ENCODE measurements around the gene GHR. TPM values are rescaled to one million over a fixed set of nuclear protein-coding genes. Genes with fewer than 3 reads are reported as not detected.

The GHR gene
- total RNA-seq, 1 experiment from 2014 or later: 0.05 TPM

- Histone ChIP-seq H3K27ac (no peak overlapping the region), H3K27me3 (replicated peaks) (no peaks in the 10 kb centered on the region), H3K9me3 (replicated peaks) (no peaks in the 10 kb centered on the region), H3K4me1 (replicated peaks) (no peaks in the 10 kb centered on the region), H3K36me3 (no peaks in the 10 kb centered on the region), H3K4me3 (no peak overlapping the region)
- no peak for DNase-seq (ENCODE audit: low read depth in 1 of 2, low spot score in 2 of 2)
Measured at GRCh38 chr5:42547894-42548293, 124.7 kb downstream of the GHR start.

- DNase-seq (ENCODE audit: low read depth in 1 of 2, low spot score in 2 of 2): no peak
- Histone ChIP-seq H3K4me3 (no peak overlapping the region), H3K4me1 (replicated peaks) (no peaks in the 10 kb centered on the region), H3K9me3 (replicated peaks) (no peaks in the 10 kb centered on the region), H3K27ac (no peak overlapping the region), H3K36me3 (no peaks in the 10 kb centered on the region), H3K27me3 (replicated peaks) (no peaks in the 10 kb centered on the region)
Measured at GRCh38 chr5:42552597-42552996, 129.4 kb downstream of the GHR start.

GRCh38 chr5:42553461-42553860, 130.2 kb downstream of the GHR start:
- H3K9me3 ChIP-seq (replicated peaks): no peaks in the 10 kb centered on the region
- no peak for DNase-seq (ENCODE audit: low read depth in 1 of 2, low spot score in 2 of 2)
- no peak overlapping the region for H3K4me3 ChIP-seq
- H3K4me1 ChIP-seq (replicated peaks): no peaks in the 10 kb centered on the region
- H3K36me3 ChIP-seq: no peaks in the 10 kb centered on the region
- H3K27ac ChIP-seq: no peak overlapping the region
- H3K27me3 ChIP-seq (replicated peaks): no peaks in the 10 kb centered on the region

- H3K9me3 ChIP-seq (replicated peaks): no peaks in the 10 kb centered on the region
- H3K4me3 ChIP-seq: no peak overlapping the region
- H3K27ac ChIP-seq: no peak overlapping the region
- no peaks in the 10 kb centered on the region for H3K4me1 ChIP-seq (replicated peaks)
- H3K36me3 ChIP-seq: no peaks in the 10 kb centered on the region
- DNase-seq (ENCODE audit: low read depth in 1 of 2, low spot score in 2 of 2): no peak
- no peaks in the 10 kb centered on the region for H3K27me3 ChIP-seq (replicated peaks)
Measured at GRCh38 chr5:42555010-42555409, 131.8 kb downstream of the GHR start.

GRCh38 chr5:42555797-42556196, 132.6 kb downstream of the GHR start:
- DNase-seq (ENCODE audit: low read depth in 1 of 2, low spot score in 2 of 2): no peak
- H3K4me3 ChIP-seq: no peak overlapping the region
- H3K9me3 ChIP-seq (replicated peaks): no peaks in the 10 kb centered on the region
- H3K27me3 ChIP-seq (replicated peaks): no peaks in the 10 kb centered on the region; the same call in 1 of the 2 replicates
- H3K27ac ChIP-seq: no peak overlapping the region
- H3K36me3 ChIP-seq: no peaks in the 10 kb centered on the region
- no peaks in the 10 kb centered on the region for H3K4me1 ChIP-seq (replicated peaks)

GRCh38 chr5:42557689-42558088, 134.4 kb downstream of the GHR start:
- H3K27me3 ChIP-seq (replicated peaks): no peaks in the 10 kb centered on the region; the same call in 1 of the 2 replicates
- H3K36me3 ChIP-seq: no peaks in the 10 kb centered on the region
- no peaks in the 10 kb centered on the region for H3K4me1 ChIP-seq (replicated peaks)
- no peak overlapping the region for H3K27ac ChIP-seq
- H3K9me3 ChIP-seq (replicated peaks): no peaks in the 10 kb centered on the region
- no peak overlapping the region for H3K4me3 ChIP-seq
- no peak for DNase-seq (ENCODE audit: low read depth in 1 of 2, low spot score in 2 of 2)

- no peaks in the 10 kb centered on the region for H3K36me3 ChIP-seq
- no peaks in the 10 kb centered on the region for H3K9me3 ChIP-seq (replicated peaks)
- DNase-seq (ENCODE audit: low read depth in 1 of 2, low spot score in 2 of 2): no peak
- H3K4me1 ChIP-seq (replicated peaks): no peaks in the 10 kb centered on the region
- no peaks in the 10 kb centered on the region; the same call in 1 of the 2 replicates for H3K27me3 ChIP-seq (replicated peaks)
- H3K4me3 ChIP-seq: no peak overlapping the region
- no peak overlapping the region for H3K27ac ChIP-seq
Measured at GRCh38 chr5:42561656-42562055, 138.4 kb downstream of the GHR start.

GRCh38 chr5:42564689-42565356, 141.6 kb downstream of the GHR start:
- Histone ChIP-seq H3K27me3 (replicated peaks) (no peaks in the 10 kb centered on the region; the same call in 1 of the 2 replicates), H3K4me1 (replicated peaks) (no peaks in the 10 kb centered on the region), H3K36me3 (no peaks in the 10 kb centered on the region)

GRCh38 chr5:42566652-42567295, 143.5 kb downstream of the GHR start:
- Histone ChIP-seq H3K4me3 (no peak overlapping the region), H3K9me3 (replicated peaks) (no peaks in the 10 kb centered on the region), H3K36me3 (no peaks in the 10 kb centered on the region), H3K27ac (no peak overlapping the region), H3K4me1 (replicated peaks) (no peaks in the 10 kb centered on the region), H3K27me3 (replicated peaks) (no peaks in the 10 kb centered on the region)
- no peak for DNase-seq (ENCODE audit: low read depth in 1 of 2, low spot score in 2 of 2)

More at GRCh38 chr5:42564689-42565356, 141.6 kb downstream of the GHR start:
- no peak for DNase-seq (ENCODE audit: low read depth in 1 of 2, low spot score in 2 of 2)
- Histone ChIP-seq H3K4me3 (no peak overlapping the region), H3K9me3 (replicated peaks) (no peaks in the 10 kb centered on the region), H3K27ac (no peak overlapping the region)

- Histone ChIP-seq H3K27ac (no peak overlapping the region), H3K9me3 (replicated peaks) (no peaks in the 10 kb centered on the region), H3K4me3 (no peak overlapping the region), H3K27me3 (replicated peaks) (no peaks in the 10 kb centered on the region), H3K4me1 (replicated peaks) (no peaks in the 10 kb centered on the region), H3K36me3 (no peaks in the 10 kb centered on the region)
- DNase-seq (ENCODE audit: low read depth in 1 of 2, low spot score in 2 of 2): no peak
Measured at GRCh38 chr5:42569325-42569724, 146.1 kb downstream of the GHR start.

- Histone ChIP-seq H3K4me3 (no peak overlapping the region), H3K27ac (no peak overlapping the region), H3K36me3 (no peaks in the 10 kb centered on the region), H3K4me1 (replicated peaks) (no peaks in the 10 kb centered on the region), H3K27me3 (replicated peaks) (no peaks in the 10 kb centered on the region), H3K9me3 (replicated peaks) (no peaks in the 10 kb centered on the region)
- DNase-seq (ENCODE audit: low read depth in 1 of 2, low spot score in 2 of 2): no peak
Measured at GRCh38 chr5:42569953-42570548, 146.8 kb downstream of the GHR start.

- Histone ChIP-seq H3K9me3 (replicated peaks) (no peaks in the 10 kb centered on the region), H3K4me3 (no peak overlapping the region), H3K4me1 (replicated peaks) (no peaks in the 10 kb centered on the region), H3K27me3 (replicated peaks) (no peaks in the 10 kb centered on the region), H3K36me3 (no peaks in the 10 kb centered on the region), H3K27ac (no peak overlapping the region)
- no peak for DNase-seq (ENCODE audit: low read depth in 1 of 2, low spot score in 2 of 2)
Measured at GRCh38 chr5:42570966-42571960, 148.0 kb downstream of the GHR start.

- no peaks in the 10 kb centered on the region for H3K4me1 ChIP-seq (replicated peaks)
- DNase-seq (ENCODE audit: low read depth in 1 of 2, low spot score in 2 of 2): no peak
- no peak overlapping the region for H3K4me3 ChIP-seq
- H3K9me3 ChIP-seq (replicated peaks): no peaks in the 10 kb centered on the region
- no peaks in the 10 kb centered on the region for H3K36me3 ChIP-seq
- no peaks in the 10 kb centered on the region for H3K27me3 ChIP-seq (replicated peaks)
- no peak overlapping the region for H3K27ac ChIP-seq
Measured at GRCh38 chr5:42572313-42572712, 149.1 kb downstream of the GHR start.
